ENCODE results near the gene MGAT4D. TPM values are rescaled to one million over a fixed set of nuclear protein-coding genes. Genes with fewer than 3 reads are reported as not detected.
"Not testable (repeated sequence)": the region's sequence is repeated elsewhere in the genome, so short reads cannot be mapped to it uniquely, and the experiment has no call there.

MGAT4D gene
- total RNA-seq, 4 donors from 2014 or later, result not detected

- no peaks in the 10 kb centered on the region for H3K27me3 ChIP-seq
- no peak for DNase-seq
- H3K4me3 ChIP-seq, result peak overlapping the region; percentile 37 to 53
- intact Hi-C loops (cut with DNase I; ENCODE audit: low total_unique reads), result no loop called here
- TF ChIP-seq CTCF (IDR thresholded peaks at IDR 0.05) (no peak), POLR2A (IDR thresholded peaks at IDR 0.05) (no peak)
- H3K9me3 ChIP-seq, result no peaks in the 10 kb centered on the region
- no peak overlapping the region for H3K27ac ChIP-seq
- no peaks in the 10 kb centered on the region for H3K36me3 ChIP-seq
- H3K4me1 ChIP-seq, result no peaks in the 10 kb centered on the region
These were observed 70.1 kb downstream of the MGAT4D start for GRCh38 chr4:140427919-140428471.

GRCh38 chr4:140427106-140427918 is 70.8 kb downstream of the MGAT4D start, which contains the start of gene CLGN:
CLGN (minus strand) TSS chr4:140427648; CDS start chr4:140413078, 14,570 bp downstream.
- Histone ChIP-seq H3K4me3 (peak within 1 kb of the TSS; percentile 37 to 53), H3K4me1 (no peaks in the 10 kb centered on the region), H3K36me3 (no peaks in the 10 kb centered on the region), H3K27ac (peak within 1 kb of the TSS in 1 of 2 donors; percentile 31), H3K27me3 (no peaks in the 10 kb centered on the region), H3K9me3 (no peaks in the 10 kb centered on the region)
- TF ChIP-seq POLR2A (IDR thresholded peaks at IDR 0.05), result peak in 1 of 2 donors; percentile 13
- TF ChIP-seq CTCF (IDR thresholded peaks at IDR 0.05), result peak in 3 of 4 experiments; percentile 13 to 33 (median 27)
- DNase-seq, result peak; percentile 42 to 64
- intact Hi-C loops (cut with DNase I; ENCODE audit: low total_unique reads), result no loop called here

- no peaks in the 10 kb centered on the region for H3K27me3 ChIP-seq
- H3K36me3 ChIP-seq, result no peaks in the 10 kb centered on the region
- TF ChIP-seq CTCF (IDR thresholded peaks at IDR 0.05) (no peak), POLR2A (IDR thresholded peaks at IDR 0.05) (no peak)
- H3K4me1 ChIP-seq, result no peaks in the 10 kb centered on the region
- H3K27ac ChIP-seq, result peak overlapping the region in 1 of 2 donors; percentile 31
- intact Hi-C loops (cut with DNase I; ENCODE audit: low total_unique reads), result no loop called here
- H3K9me3 ChIP-seq, result no peaks in the 10 kb centered on the region
- no peak for DNase-seq
- peak overlapping the region; percentile 37 to 53 for H3K4me3 ChIP-seq
These were observed 71.4 kb downstream of the MGAT4D start for GRCh38 chr4:140426610-140427105.

GRCh38 chr4:140423106-140423505 is 75.0 kb downstream of the MGAT4D start:
- H3K27me3 ChIP-seq, result no peaks in the 10 kb centered on the region

GRCh38 chr4:140413130-140413969 is 84.7 kb downstream of the MGAT4D start:
- H3K9me3 ChIP-seq; H3K4me1 ChIP-seq; H3K4me3 ChIP-seq; DNase-seq; H3K27me3 ChIP-seq; H3K36me3 ChIP-seq; intact Hi-C loops (cut with DNase I; ENCODE audit: low total_unique reads); H3K27ac ChIP-seq: not testable (repeated sequence)

More at GRCh38 chr4:140423106-140423505, 75.0 kb downstream of the MGAT4D start:
- intact Hi-C loops (cut with DNase I; ENCODE audit: low total_unique reads), result no loop called here
- H3K4me1 ChIP-seq, result no peaks in the 10 kb centered on the region
- no peaks in the 10 kb centered on the region for H3K9me3 ChIP-seq
- H3K36me3 ChIP-seq, result no peaks in the 10 kb centered on the region
- H3K4me3 ChIP-seq, result no peak overlapping the region
- H3K27ac ChIP-seq, result no peak overlapping the region
- TF ChIP-seq POLR2A (IDR thresholded peaks at IDR 0.05), result no peak
- TF ChIP-seq CTCF (IDR thresholded peaks at IDR 0.05), result no peak
- no peak for DNase-seq

Data from uterus (tissue), 4 donors.